Measurements from ENCODE around the gene PLCL1. TPM values are rescaled to one million over a fixed set of nuclear protein-coding genes. Genes with fewer than 3 reads are reported as not detected.

PLCL1 gene
- total and polyA plus RNA-seq, 2 donors (not counting 3 experiments of a cell fraction or from before 2014, with no cell fraction given) = 0.79 to 3.4 TPM

- ChIA-PET CTCF (interaction anchor here (1.3 to 1.7 kb wide), 2 partner anchors 12 to 47 kb away, joined by 3 to 5 read pairs; no protein-coding TSS in a partner anchor), POLR2A (no interaction called here)
- Histone ChIP-seq H3K36me3 (ENCODE audit: control insufficient read depth in 2 of 2, extremely low read depth in 1 of 2, insufficient read depth in 2 of 2, low read length in 2 of 2) (no peaks in the 10 kb centered on the region), H3K27me3 (ENCODE audit: control insufficient read depth in 2 of 2, insufficient read depth in 2 of 2, low read length in 2 of 2) (no peaks in the 10 kb centered on the region), H3K9ac (replicated peaks; ENCODE audit: extremely low read depth, insufficient read depth, low read length) (no peak overlapping the region), H3K27ac (ENCODE audit: insufficient read depth, low read depth, low read length) (no peak overlapping the region), H3K79me2 (ENCODE audit: control insufficient read depth, insufficient read depth, low read length) (no peaks in the 10 kb centered on the region), H3K4me3 (replicated peaks in 1 of 3; ENCODE audit: insufficient read depth in 1 of 3, low read depth in 1 of 3, low read length in 3 of 3) (no peak overlapping the region), H3K9me3 (replicated peaks; ENCODE audit: control insufficient read depth, insufficient read depth, low read length) (no peaks in the 10 kb centered on the region), H3K9me1 (replicated peaks; ENCODE audit: control insufficient read depth, extremely low read depth, insufficient read depth, low read length) (no peaks in the 10 kb centered on the region), H3K4me1 (ENCODE audit: control insufficient read depth, extremely low read depth, insufficient read depth, low read length) (peaks cover 17% of the 10 kb centered on the region), H4K20me1 (replicated peaks; ENCODE audit: control insufficient read depth, extremely low read depth, insufficient read depth, low read length) (no peaks in the 10 kb centered on the region), H3K4me2 (ENCODE audit: insufficient read depth, low read length) (no peak overlapping the region), H2AFZ (ENCODE audit: low read depth, low read length) (no peak overlapping the region)
- intact Hi-C loops (cut with micrococcal nuclease) (no loop called here), dilution Hi-C loops (cut with MboI; ENCODE audit: extremely low pct_ligation_motif_present, low sequenced_read_pairs) (no loop called here)
- no peak for TF ChIP-seq GATA2 (IDR thresholded peaks at IDR 0.05; ENCODE audit: insufficient read depth, insufficient read length, low read depth, low read length)
- TF ChIP-seq CTCF (IDR thresholded peaks at IDR 0.05; ENCODE audit: extremely low read depth in 1 of 2, insufficient read depth in 1 of 2, low read depth in 1 of 2, low read length in 2 of 2) = no peak
- FAIRE-seq = no peak
- no TSS peak for BruUV-seq (replicated peaks)
- DNase-seq (ENCODE audit: low read depth, low spot score) = no peak
These were observed 81.2 kb downstream of the PLCL1 start for GRCh38 chr2:197885587-197885986.

- H3K27me3 ChIP-seq (ENCODE audit: control insufficient read depth in 2 of 2, insufficient read depth in 2 of 2, low read length in 2 of 2) = no peaks in the 10 kb centered on the region
- intact Hi-C loops (cut with micrococcal nuclease) = no loop called here
- ChIA-PET CTCF (interaction anchor here (1.3 kb wide), 1 partner anchor 239 kb away, joined by 5 read pairs; no protein-coding TSS in a partner anchor), POLR2A (no interaction called here)
- no peak overlapping the region for H3K4me3 ChIP-seq (replicated peaks in 1 of 3; ENCODE audit: insufficient read depth in 1 of 3, low read depth in 1 of 3, low read length in 3 of 3)
- dilution Hi-C loops (cut with MboI; ENCODE audit: extremely low pct_ligation_motif_present, low sequenced_read_pairs) = no loop called here
- H3K36me3 ChIP-seq (ENCODE audit: control insufficient read depth in 2 of 2, extremely low read depth in 1 of 2, insufficient read depth in 2 of 2, low read length in 2 of 2) = no peaks in the 10 kb centered on the region
- peak overlapping the region; percentile 42 for H2AFZ ChIP-seq (ENCODE audit: low read depth, low read length)
- no peak overlapping the region for H3K27ac ChIP-seq (ENCODE audit: insufficient read depth, low read depth, low read length)
- FAIRE-seq (no peak), DNase-seq (ENCODE audit: low read depth, low spot score) (no peak)
- BruUV-seq (replicated peaks) = no TSS peak
- no peaks in the 10 kb centered on the region for H3K9me1 ChIP-seq (replicated peaks; ENCODE audit: control insufficient read depth, extremely low read depth, insufficient read depth, low read length)
- H3K4me1 ChIP-seq (ENCODE audit: control insufficient read depth, extremely low read depth, insufficient read depth, low read length) = peaks cover 17% of the 10 kb centered on the region
- no peaks in the 10 kb centered on the region for H3K9me3 ChIP-seq (replicated peaks; ENCODE audit: control insufficient read depth, insufficient read depth, low read length)
- H3K79me2 ChIP-seq (ENCODE audit: control insufficient read depth, insufficient read depth, low read length) = no peaks in the 10 kb centered on the region
- no peaks in the 10 kb centered on the region for H4K20me1 ChIP-seq (replicated peaks; ENCODE audit: control insufficient read depth, extremely low read depth, insufficient read depth, low read length)
- no peak overlapping the region for H3K4me2 ChIP-seq (ENCODE audit: insufficient read depth, low read length)
- H3K9ac ChIP-seq (replicated peaks; ENCODE audit: extremely low read depth, insufficient read depth, low read length) = no peak overlapping the region
- TF ChIP-seq JUN (IDR thresholded peaks at IDR 0.05; ENCODE audit: borderline replicate concordance, insufficient read depth, insufficient read length, low read depth) (no peak), POLR2AphosphoS5 (IDR thresholded peaks at IDR 0.05; ENCODE audit: insufficient read depth, low read depth, low read length) (no peak), FOS (IDR thresholded peaks at IDR 0.05; ENCODE audit: borderline replicate concordance, insufficient read depth, low read length) (no peak)
These were observed 83.9 kb downstream of the PLCL1 start for GRCh38 chr2:197888321-197888720.
